COLO668 (cell line): ENCODE measurements around the gene KIF14.
"Not testable (repeated sequence)": the region's sequence is repeated elsewhere in the genome, so short reads cannot be mapped to it uniquely, and the experiment has no call there.

Experiments used
- DNase-seq: peaks from one replicate; lab custom pipeline; 2025; ENCODE audit not compliant: unreplicated experiment; lab: John Stamatoyannopoulos, UW

KIF14 gene

DNA sequence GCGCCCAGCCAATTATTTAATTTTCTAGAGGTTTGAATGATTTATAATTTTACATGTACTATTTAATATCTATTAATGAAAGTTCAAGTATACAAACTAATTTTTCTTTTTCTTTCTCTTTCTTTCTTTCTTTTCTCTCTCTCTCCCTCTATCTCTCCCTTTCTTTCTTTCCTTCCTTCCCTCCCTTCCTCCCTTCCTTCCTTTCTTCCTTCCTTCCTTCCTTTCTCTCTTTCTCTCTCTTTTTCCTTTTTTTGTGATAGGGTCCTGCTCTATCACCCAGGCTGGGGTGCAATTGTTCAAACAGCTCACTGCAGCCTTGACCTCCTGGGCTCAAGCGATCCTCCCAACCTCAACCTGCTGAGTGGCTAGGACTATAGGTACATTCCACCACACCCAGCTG, 16.1 kb upstream of the KIF14 start:
- no peak for DNase-seq

DNA sequence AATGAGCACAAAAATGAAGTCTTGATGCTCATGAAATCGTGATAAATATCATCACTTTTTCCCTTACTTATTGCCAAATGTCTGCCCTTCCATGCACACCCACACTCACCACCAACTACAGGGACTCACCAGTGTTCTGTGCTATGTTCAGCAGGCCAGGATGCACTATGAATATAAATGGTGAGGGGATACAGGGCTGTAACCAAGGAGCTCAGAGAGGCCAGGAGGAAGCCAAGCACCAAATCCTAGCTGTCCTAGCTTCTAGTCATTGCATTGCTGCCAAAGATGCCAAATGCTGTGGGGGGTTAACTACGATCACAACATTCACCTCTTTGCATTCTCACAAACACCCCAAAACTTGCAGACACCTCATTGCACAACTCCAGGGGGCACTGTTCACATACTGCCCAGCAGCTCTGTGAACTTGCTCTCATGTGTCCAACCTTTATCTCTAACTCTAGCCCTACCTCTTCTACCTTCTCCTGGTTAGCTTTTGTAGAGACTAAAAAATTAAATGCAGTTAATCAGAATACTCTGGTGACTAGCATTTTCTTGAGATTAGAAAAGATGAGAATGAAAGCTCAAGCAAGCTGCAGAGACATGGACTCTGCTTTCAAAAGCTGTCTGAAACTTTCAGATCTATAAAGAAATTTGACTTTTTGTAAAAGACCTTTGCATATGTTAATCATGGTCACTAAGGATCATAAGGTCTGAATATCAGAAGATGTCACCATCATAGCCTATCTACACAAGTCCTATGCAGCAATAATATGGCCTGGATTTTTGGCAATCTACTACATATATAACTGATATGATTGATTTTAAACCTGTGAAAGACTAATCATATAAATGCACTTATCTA, 13.9 kb upstream of the KIF14 start:
- no peak for DNase-seq

DNA sequence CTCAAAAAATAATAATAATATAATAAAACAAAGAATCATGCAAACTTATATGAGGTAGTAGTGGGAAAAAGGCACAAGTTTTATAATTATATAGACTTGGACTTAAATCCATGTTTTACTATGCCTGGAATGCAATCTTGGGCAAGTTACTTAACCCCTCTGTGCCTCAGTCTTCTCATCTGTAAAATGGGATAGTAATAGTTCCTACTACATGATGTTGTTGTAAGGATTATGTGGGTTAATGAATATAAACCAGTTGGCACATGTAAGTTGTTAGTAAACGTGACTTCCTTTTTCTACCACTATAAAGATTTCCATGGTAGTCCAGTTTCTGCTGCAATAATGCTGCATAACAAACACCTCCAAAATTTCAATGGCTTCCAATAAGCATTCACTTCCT, 10.8 kb upstream of the KIF14 start:
- no peak for DNase-seq

DNA sequence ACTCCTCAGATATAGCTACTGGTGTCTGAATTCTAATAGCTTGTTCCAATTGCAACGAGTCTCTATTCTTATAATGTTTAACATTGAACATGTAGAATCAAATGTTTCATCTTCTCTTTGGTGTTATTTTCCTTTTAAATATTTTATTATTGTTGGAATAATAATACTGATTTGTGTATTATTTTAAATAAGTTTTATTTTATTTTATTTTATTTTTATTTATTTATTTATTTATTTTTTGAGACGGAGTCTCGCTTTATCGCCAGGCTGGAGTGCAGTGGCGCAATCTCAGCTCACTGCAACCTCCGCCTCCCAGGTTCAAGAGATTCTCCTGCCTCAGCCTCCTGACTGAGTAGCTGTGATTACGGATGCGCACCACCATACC, 10.0 kb upstream of the KIF14 start:
- DNase-seq = not testable (repeated sequence)

DNA sequence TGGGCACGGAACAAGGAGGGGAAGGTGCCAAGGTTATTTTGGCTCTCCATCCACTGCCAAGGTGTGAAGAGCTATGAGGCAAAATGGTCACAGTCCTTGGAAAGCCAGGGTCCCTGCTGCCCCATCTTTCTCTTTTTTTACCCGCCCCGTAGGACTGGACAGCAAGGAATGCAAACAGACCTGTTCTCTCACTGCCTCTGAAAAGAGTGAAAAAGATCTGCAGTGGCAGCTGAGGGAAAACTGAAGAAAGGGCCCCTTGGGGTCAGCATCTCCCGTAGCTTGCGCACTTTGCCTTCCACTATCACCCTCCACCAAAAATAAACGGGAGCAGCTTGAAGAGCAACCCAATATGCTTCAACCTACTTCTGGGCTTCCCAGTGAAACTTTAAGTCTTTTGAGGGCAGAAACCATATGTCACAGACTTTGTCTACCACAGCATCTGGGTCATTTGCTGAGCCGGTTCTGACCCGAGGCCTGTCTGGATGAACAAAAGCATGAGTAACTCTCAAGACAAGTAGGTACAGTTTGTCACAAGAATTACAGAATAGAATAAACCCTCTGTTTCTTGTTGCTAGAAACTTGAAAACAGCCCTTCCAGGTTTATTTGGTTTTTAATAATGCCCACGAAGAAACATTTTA, 9.4 kb upstream of the KIF14 start:
- no peak for DNase-seq

DNA sequence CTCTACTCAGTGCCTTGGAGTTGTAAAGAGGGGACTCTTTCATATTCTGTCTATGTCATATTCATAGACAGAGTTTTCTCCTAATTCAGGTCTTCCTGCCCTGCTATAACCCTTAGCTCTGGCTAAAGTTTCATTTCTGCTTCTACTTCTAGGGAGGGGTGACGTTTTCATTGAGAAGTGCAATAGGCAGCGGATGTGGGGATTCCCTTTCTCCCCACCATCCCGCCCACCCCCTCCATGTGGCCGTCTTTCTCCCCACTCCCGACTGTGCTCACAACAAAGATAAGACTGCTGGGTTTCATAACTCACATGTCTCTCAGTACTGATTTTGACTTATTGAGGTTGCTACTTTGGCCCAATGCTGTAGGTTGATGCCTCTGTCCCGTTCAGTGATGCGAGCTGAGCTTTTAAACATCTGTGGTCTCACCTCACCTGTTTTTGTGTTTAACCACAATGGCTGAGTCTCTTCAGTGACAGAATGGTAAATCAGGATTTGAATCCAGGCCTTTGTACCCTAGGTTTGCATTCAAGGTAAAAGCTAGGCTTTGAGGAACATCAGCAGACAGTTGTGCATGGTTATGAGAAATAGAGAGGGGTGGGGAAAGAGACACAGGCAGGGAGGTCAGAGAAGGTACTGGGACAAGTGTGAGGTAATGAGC, 7.8 kb upstream of the KIF14 start:
- no peak for DNase-seq

DNA sequence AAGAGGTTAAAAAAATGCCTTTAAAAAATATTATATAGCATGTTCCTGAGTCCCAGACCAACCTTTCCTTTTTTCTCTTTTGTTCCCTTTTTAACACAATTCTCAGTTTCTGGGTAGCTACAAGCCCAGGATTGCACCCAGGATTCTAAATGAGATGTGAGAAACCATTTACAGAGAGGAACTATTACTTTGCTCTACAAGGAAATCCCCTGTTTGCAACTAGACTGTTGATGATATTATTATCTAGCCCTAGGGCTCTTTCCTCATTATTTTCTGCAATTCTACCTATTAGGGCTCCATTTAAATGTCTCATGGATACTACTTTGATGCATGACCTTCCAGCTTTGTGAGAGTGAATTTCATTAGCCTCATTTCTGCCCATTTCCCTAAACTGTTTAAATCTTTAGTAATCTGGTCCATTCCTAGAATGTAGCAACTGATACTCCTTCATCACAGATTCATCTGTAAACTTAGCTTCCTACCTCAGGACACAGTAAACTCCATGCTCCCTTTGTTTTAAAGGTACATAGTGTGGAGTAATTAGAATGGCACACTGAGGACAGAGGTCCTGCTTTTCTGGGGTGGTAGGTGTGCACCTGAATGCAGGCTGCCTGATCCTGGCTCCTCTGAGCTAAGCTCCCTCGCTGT, 7.1 kb upstream of the KIF14 start:
- no peak for DNase-seq

DNA sequence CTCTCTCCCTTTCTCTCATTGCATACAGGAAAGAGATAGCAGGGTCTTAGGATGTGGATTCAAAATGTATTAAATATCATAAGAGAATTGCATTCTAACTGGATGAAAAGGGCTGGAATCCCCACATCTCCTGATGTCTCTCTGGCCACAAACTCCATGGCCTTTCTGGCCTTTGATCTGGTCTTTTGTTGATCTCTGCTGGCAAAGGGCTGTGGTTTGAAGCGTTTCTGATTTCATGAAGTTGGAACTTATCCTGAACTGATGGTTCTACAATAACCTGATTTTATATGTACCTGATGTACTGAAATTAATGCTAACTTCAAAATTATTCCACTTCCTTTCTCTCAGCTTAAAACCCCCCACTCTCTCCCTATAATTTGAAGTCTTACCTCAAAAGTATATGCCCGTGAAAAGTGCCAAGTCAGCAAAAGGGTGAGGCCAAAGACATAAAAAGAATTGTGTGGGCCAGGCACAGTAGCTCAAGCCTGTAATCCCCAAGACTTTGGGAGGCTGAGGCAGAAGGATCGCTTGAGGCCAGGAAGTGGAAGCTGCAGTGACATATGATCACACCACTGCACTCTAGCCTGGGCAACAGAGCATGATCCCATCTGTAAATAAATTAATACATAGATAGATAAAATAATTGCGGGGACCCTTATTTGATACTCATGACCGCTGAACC, 6.4 kb upstream of the KIF14 start:
- DNase-seq = no peak

DNA sequence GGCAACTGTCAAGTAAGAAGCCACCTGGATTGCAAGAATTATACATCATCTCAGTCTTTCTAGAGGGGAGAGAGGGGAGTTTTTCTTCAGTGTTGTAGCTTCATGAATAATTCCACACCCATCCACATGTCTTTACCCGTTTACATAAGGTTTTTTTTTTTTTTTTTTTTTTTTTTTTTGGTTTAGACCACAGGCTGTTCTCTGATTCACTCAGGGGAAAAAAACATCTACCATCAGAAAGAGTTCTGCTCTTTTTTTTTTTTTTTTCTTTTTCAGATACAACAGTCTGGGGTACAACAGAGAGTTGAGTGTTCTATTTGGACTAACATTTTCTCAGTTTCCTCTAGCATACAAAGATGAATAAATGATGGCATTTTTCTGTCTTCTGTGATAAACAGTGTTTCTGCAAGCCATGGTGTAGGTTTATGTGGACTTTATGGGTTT, 4.9 kb upstream of the KIF14 start:
- no peak for DNase-seq

DNA sequence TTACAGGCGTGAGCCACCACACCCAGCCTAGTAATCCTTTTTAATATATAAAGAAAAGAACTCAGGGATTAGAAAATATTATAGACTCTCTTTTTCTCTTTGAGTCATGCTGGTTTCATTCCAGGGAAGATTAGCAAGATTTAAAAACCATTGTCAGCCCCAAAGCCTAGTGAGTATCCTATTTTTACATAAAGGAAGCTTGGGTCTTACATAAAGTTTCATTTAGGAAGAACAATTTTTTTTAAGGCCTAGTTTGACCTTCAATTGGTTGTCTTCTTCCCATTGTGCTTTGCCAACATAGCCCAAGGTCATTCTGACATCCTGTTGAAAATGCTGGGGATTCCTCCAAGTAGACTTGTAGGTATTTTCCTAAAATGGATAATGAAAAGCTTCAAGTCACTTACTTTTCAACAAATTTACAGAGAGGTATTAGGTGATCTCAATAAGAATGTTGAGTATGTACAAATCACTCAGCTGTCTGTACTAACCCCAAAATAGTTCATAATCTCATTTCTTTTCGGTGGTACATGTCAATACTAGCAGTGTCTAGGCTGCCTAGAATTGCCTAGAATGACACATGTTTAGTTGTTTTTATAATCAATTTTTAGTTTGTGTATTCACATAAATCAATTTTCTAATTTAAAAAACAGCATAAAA, 4.3 kb upstream of the KIF14 start:
- DNase-seq = no peak

DNA sequence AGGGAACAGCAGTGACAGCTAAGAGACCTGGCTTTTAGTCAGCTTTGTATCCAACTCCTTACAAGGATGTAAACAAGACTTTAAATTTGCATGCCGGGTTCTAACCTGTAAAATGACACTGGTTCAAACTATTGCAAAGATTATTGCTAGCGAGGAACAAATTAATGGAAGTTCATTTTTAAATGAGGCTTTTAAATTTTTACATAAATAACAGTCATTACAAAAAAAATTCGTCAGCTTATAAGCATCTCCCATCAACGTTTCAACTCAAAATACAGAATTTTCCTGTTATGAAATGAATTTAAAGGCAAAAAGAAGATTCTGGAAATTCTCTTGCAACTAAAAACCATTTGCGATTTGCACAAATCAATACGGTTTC, 668 bp downstream of the KIF14 start:
- DNase-seq = no peak

DNA sequence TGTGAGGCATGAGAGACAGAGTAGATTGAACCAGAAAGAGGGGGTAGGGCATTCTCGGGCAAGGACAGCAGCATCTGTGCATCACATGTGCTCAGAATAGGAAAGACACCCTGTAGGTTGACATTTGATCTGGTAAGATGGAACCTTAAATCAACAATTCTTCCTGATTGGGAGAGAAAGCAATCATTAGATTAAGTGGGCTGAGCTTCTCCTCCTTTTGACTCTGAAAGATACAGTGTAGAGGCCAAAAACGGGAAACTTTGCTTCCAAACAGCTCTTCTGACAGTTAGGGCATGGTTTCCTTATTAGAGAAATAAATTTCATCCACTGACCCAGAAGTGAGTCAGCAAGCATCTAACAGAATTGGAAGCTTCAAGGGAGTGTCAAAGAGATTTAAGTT, 9.7 kb downstream of the KIF14 start:
- no peak for DNase-seq

DNA sequence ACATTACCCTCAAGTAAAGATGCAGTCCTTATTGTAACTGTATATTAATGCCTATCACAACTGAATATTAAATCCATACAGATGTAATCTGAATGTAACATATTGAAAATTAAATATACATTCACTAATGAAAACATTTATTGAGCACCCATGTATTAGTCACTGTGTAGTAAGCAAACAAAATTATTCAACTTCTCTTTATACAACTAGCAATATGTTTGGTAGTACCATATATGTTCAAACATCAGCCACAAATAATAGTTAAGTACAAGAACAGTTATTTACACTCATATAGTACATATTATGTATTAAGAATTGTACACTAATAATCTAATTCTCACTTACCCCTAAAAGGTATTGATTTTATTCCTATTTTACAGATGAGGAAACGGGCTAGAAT, 17.9 kb downstream of the KIF14 start:
- no peak for DNase-seq

DNA sequence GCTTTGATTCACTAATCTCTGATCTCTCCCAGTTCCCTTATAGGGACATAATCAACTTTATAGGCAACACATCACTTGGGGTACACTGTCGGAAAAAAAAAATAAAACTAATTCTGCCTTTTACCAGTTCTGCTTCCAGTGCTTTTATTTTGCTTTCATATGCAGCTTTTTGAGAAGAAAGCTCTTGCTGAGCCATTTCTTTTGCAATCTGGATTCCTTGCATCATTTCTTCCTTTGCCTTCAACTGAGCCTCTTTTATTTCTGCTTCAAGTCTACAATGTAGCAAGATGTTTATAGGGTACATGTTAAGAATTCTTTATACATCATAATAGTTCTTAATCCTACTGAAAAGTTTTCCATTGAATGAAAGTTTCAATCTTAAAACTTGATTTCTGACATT, 30.6 kb downstream of the KIF14 start:
- no peak for DNase-seq

DNA sequence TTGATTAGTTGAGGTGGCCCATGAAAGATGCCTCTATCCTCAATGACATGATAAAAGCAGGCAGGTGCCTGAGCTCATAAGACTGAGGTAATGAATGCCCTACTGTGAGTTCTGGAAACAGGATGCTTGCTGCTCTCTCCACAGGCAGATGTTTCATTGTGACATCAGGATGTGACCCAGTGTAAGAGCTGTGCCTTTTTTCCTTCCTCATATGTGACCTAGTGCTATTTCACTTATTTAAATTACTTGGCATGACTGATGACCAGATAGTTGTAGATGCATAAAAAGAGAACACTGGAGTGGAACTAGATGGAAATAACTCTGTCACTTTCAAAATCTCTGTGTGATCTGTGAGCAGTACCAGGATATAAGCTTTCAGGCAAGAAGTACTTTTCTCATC, 31.9 kb downstream of the KIF14 start:
- DNase-seq = no peak

DNA sequence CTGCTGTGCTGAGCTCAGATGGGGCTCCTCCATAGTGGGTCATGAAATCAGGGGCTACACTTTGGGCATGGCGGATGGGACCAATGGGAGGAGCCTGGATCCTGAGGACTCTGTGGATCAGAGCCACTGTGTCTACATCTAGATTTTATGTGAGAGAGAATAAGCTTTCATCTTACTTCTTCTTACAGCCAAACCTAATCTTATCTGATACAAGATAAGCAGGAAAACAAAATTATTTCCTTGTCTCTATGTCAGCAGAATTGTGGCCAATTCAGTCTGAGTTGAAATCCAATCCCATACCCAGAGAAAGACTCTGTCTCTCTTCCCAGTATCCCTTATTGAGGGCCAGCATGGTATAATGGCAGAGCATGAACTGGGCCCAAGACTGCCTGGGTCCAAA, 56.2 kb downstream of the KIF14 start:
- no peak for DNase-seq

DNA sequence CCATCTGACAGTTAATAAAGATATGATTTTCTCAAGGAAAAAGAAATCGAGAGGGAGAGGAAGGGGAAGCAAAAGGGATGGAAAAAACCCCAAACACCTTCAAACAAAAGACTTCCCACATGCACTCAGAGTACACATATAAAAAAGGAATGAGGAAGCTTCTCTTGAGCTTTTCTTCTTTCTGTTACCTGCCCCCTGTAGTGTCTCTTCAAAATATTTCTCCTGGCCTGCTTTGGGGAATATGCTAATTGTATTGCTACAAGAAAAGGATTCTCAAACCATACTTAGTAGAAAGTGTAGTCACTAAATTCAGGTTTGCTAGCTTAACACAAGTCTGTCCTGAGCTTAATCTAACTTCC, 58.7 kb downstream of the KIF14 start:
- DNase-seq = no peak

DNA sequence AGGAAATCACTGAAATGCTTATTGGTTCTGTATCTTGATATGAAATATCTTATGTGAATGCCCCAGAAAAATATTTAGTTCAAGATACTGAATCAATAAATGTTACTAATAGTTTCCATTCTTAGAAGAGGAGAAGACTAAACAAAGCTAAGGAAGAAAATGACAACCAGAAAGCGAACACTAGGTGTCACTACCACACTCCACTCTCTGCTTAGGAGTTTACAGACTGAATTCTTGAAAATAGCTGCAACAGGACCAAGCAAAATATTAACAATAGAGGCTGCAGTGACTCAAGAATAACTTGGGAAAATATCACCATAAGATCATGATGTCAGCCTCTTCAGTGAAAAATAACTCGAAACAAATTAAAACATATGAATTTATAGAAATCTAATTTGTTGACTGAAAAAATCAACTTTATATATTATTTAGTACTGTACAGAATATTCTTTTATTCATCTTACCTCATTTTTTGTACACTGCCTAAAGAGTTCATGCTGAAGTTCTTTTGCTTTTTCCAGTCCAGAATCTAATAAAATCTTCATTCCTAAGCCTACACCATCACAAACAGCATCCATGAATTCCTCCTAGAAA, 61.6 kb downstream of the KIF14 start:
- DNase-seq = no peak

DNA sequence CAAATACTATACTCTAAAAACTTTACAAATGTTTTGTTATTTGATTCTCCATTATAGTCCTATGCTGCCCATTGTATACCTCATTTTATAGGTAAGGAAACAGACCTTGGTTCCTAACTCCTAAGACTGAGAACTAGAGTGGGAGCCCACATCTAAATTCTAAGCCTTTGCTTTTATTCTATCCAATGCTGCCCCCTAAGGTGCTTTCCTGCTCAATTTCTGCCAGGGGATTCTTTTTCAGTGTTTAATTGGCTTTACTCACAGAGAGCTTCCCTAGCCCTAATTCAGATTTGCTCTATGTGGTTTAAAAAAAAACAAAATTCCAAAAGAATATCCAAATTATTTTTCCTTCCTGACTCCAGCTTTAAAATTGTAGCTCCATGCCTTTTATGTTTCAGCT, 64.5 kb downstream of the KIF14 start:
- DNase-seq = no peak

DNA sequence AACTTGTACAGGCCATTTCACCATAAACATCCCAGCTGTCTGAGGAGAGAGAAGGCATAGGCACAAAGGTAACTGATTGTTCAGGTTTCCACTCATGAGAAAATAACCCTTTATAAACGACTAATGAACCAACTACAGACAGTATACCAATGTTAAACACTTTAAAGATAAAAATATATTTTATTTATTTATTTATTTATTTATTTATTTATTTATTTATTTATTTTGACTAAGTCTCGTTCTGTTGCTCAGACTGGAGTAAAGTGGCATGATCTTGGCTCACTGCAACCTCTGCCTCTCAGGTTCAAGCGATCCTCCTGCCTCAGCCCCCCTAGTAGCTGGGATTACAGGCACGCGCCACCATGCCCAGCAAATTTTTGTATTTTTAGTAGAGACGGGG, 67.8 kb downstream of the KIF14 start:
- not testable (repeated sequence) for DNase-seq
